Upper lobe of right lung (tissue), 1 donor: ENCODE results near the gene ARMC9. TPM values are rescaled to one million over a fixed set of nuclear protein-coding genes. Genes with fewer than 3 reads are reported as not detected.

Experiments used
- ATAC-seq: fragments of 200-7000 bp; cut with Tn5 transposase; one replicate; pipeline ENCODE4 v1.9.1; 2020; ENCODE audit warnings: mild to moderate bottlenecking, moderate library complexity
- DNase-seq: peaks from one replicate; pipeline ENCODE4 v3.0.0-alpha.2; 2020
- H3K27ac ChIP-seq: fragments of 200-600 bp; one replicate; pipeline ENCODE4 v1.8.0; 2022
- H3K27me3 ChIP-seq: fragments of 200-600 bp; one replicate; pipeline ENCODE4 v1.8.0; 2022; ENCODE audit warnings: mild to moderate bottlenecking
- H3K36me3 ChIP-seq: fragments of 200-600 bp; one replicate; pipeline ENCODE4 v1.8.0; 2022
- H3K4me1 ChIP-seq: fragments of 200-600 bp; one replicate; pipeline ENCODE4 v1.8.0; 2022
- H3K4me3 ChIP-seq: fragments of 200-600 bp; one replicate; pipeline ENCODE4 v1.8.0; 2022; ENCODE audit warnings: mild to moderate bottlenecking
- H3K9me3 ChIP-seq: fragments of 200-600 bp; one replicate; pipeline ENCODE4 v1.8.0; 2022
- CTCF ChIP-seq: fragments of 200-600 bp; IDR thresholded peaks from one replicate; pipeline ENCODE4 v1.8.0; 2022; ENCODE audit warnings: antibody characterized with exemption
- intact Hi-C: fragments of 100-400 bp; cut with DNase I; formaldehyde crosslinking; loops from one replicate; pipeline ENCODE4 v1.11.0; 2022
- total RNA-seq: library from RNA; stranded (reverse); fragmentation: NEBNext Ultra II Directional; extraction: Animal tissue kit (Norgen Biotek cat#: 25700); gene quantifications from one replicate; pipeline ENCODE4 v1.2.1, GENCODE V29; 2021
- donor health status: DM: no; HTN: yes; CAD: no; lungs with severe emphysema.

Gene ARMC9
- total RNA-seq, 1 donor from 2014 or later: 37.1 TPM

DNA sequence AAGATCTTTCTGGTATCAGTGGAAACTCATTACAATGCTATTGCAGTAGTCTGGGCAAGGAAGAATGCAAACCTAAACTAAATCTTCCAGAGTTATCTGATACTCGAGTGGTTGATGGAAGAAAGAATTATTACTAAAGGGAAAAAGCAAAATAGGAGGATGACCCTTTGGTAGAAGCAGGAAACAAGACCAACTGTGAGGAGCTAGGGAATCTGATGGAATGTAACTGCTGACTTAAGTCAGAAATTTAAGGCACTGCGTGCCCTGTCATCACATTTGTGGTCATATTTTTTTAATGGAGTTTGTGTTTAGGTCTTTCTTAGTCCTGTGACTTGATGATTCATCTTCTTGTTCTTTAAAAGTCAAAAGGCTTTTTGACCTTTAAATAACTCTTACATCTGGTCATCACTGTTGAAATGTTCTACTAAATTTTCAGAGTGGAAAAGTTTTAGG is 36.5 kb upstream of the ARMC9 start:
- TF ChIP-seq CTCF: no peak
- Histone ChIP-seq H3K36me3 (peaks cover 29% of the 10 kb centered on the region), H3K4me1 (peaks cover 16% of the 10 kb centered on the region), H3K4me3 (no peak overlapping the region), H3K9me3 (no peaks in the 10 kb centered on the region), H3K27me3 (no peaks in the 10 kb centered on the region), H3K27ac (peak overlapping the region; percentile 69)
- peak; percentile 45 for ATAC-seq
- intact Hi-C loops: no loop called here
- no peak for DNase-seq

DNA sequence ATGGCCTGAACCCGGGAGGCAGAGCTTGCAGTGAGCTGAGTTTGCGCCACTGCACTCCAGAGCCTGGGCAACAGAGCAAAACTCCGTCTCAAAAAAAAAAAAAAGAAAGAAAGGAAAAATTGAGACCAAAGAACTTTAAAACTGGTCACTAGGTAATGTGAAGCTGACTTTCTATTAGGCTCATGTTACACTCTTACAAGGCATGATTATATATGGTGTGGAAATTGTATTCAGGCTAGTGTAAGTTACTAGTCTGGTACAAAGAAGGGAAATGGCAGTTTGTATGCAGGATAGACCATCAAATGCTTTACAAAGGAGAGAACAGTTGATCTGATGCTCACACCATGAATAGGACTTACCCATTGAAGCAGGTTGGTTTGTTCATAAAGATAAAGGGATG is 35.4 kb upstream of the ARMC9 start:
- intact Hi-C loops: no loop called here

GRCh38 chr2:231163414-231164095 is 34.9 kb upstream of the ARMC9 start:
- no peaks in the 10 kb centered on the region for H3K27me3 ChIP-seq
- no peak overlapping the region for H3K4me3 ChIP-seq
- peaks cover 16% of the 10 kb centered on the region for H3K4me1 ChIP-seq
- TF ChIP-seq CTCF: no peak
- H3K36me3 ChIP-seq: peaks cover 36% of the 10 kb centered on the region
- no peak for ATAC-seq
- H3K9me3 ChIP-seq: no peaks in the 10 kb centered on the region
- H3K27ac ChIP-seq: no peak overlapping the region
- DNase-seq: no peak
- intact Hi-C loops: no loop called here

More for the DNA sequence above, 35.4 kb upstream of the ARMC9 start:
- no peak for TF ChIP-seq CTCF
- no peak for DNase-seq
- Histone ChIP-seq H3K27me3 (no peaks in the 10 kb centered on the region), H3K36me3 (peaks cover 40% of the 10 kb centered on the region), H3K27ac (no peak overlapping the region), H3K4me3 (no peak overlapping the region), H3K4me1 (peaks cover 16% of the 10 kb centered on the region), H3K9me3 (no peaks in the 10 kb centered on the region)
- ATAC-seq: no peak

- H3K9me3 ChIP-seq: no peaks in the 10 kb centered on the region
- H3K27ac ChIP-seq: no peak overlapping the region
- no peak for TF ChIP-seq CTCF
- no peak for DNase-seq
- no peaks in the 10 kb centered on the region for H3K27me3 ChIP-seq
- peaks cover 65% of the 10 kb centered on the region for H3K36me3 ChIP-seq
- no peaks in the 10 kb centered on the region for H3K4me1 ChIP-seq
- intact Hi-C loops: no loop called here
- ATAC-seq: no peak
- H3K4me3 ChIP-seq: no peak overlapping the region
These were observed 30.5 kb upstream of the ARMC9 start for GRCh38 chr2:231167745-231168459.

DNA sequence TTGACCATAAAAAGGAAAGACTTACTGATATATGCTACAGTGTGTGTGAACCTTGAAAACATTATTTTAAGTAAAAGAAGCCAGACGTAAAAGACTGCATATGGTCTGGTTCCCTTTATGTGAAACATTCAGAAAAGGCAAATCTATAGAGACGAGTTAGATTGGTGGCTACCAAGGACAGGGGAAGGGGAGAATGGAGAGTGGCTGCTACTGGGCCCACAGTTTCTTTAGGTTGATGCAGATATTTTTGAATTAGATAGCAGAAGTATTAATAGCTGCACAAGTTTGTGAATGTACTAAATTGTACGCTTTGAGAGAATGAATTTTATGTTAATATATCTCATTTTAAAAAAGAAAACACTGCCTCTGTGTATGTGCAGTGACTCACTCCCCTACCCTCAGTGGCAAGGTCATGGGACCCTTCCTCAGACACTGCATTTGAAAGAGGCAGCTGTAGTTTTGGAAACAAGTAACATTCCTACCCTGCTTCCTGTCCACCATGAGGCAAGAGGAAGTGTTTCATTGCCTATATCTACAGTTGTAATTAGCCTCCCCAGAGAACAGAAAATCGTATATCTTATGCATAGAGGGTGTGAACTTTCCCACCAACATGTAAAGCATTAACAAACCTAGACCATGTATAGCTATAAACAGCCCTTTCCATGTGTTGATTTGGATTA is 29.8 kb upstream of the ARMC9 start:
- no peaks in the 10 kb centered on the region for H3K9me3 ChIP-seq
- intact Hi-C loops: no loop called here
- H3K36me3 ChIP-seq: peaks cover 65% of the 10 kb centered on the region
- H3K27me3 ChIP-seq: no peaks in the 10 kb centered on the region
- peak; percentile 49 for ATAC-seq
- no peak for DNase-seq
- TF ChIP-seq CTCF: no peak
- peaks cover under 1% of the 10 kb centered on the region for H3K4me1 ChIP-seq
- no peak overlapping the region for H3K4me3 ChIP-seq
- no peak overlapping the region for H3K27ac ChIP-seq
